Measurements from ENCODE around the gene RAB40C. TPM values are rescaled to one million over a fixed set of nuclear protein-coding genes. Genes with fewer than 3 reads are reported as not detected.

Gene RAB40C
- total RNA-seq, 1 experiment from 2014 or later: 54.2 TPM

- DNase-seq (ENCODE audit: low spot score): no peak
Measured at GRCh38 chr16:610513-611381, 20.9 kb downstream of the RAB40C start.

- DNase-seq (ENCODE audit: low spot score): no peak
Measured at GRCh38 chr16:615122-615521, 25.3 kb downstream of the RAB40C start.

- no peak for DNase-seq (ENCODE audit: low spot score)
Measured at GRCh38 chr16:616733-617586, 27.1 kb downstream of the RAB40C start.

GRCh38 chr16:617855-618254 lies 28.0 kb downstream of the RAB40C start:
- DNase-seq (ENCODE audit: low spot score): no peak

GRCh38 chr16:619476-620100 lies 29.7 kb downstream of the RAB40C start:
- no peak for DNase-seq (ENCODE audit: low spot score)

GRCh38 chr16:620700-621525 lies 31.0 kb downstream of the RAB40C start:
- no peak for DNase-seq (ENCODE audit: low spot score)

GRCh38 chr16:621526-622105 lies 31.8 kb downstream of the RAB40C start:
- peak; percentile 12 for DNase-seq (ENCODE audit: low spot score)

GRCh38 chr16:622920-623280 lies 33.0 kb downstream of the RAB40C start:
- no peak for DNase-seq (ENCODE audit: low spot score)

GRCh38 chr16:624526-625070 lies 34.7 kb downstream of the RAB40C start:
- DNase-seq (ENCODE audit: low spot score): no peak

GRCh38 chr16:625117-625976 lies 35.5 kb downstream of the RAB40C start:
- DNase-seq (ENCODE audit: low spot score): no peak

- no peak for DNase-seq (ENCODE audit: low spot score)
Measured at GRCh38 chr16:625977-626765, 36.3 kb downstream of the RAB40C start.

GRCh38 chr16:626787-627453 lies 37.1 kb downstream of the RAB40C start:
- peak; percentile 84 for DNase-seq (ENCODE audit: low spot score)

- peak; percentile 85 for DNase-seq (ENCODE audit: low spot score)
Measured at GRCh38 chr16:627454-628239, 37.8 kb downstream of the RAB40C start.

GRCh38 chr16:628321-629061 lies 38.6 kb downstream of the RAB40C start:
- no peak for DNase-seq (ENCODE audit: low spot score)

- no peak for DNase-seq (ENCODE audit: low spot score)
Measured at GRCh38 chr16:629185-629832, 39.4 kb downstream of the RAB40C start.

GRCh38 chr16:629833-630248 lies 40.0 kb downstream of the RAB40C start:
- no peak for DNase-seq (ENCODE audit: low spot score)

All from HT-29 (cell line).